Non-pigmented ciliary epithelial cell (primary cell): ENCODE data around the gene PADI2.

Source experiments
- DNase-seq: peaks from one replicate; pipeline ENCODE4 v3.0.0-alpha.2; 2010; ENCODE audit warnings: low read depth

The PADI2 gene

GRCh38 chr1:17018849-17019248 lies 100.4 kb downstream of the PADI2 start:
- no peak for DNase-seq

GRCh38 chr1:17017435-17017834 lies 101.8 kb downstream of the PADI2 start:
- no peak for DNase-seq
